ENCODE data around the gene HOXD3. TPM values are rescaled to one million over a fixed set of nuclear protein-coding genes. Genes with fewer than 3 reads are reported as not detected.

HOXD3 gene
- not detected in 2 replicates for total RNA-seq

- intact Hi-C loops (cut with micrococcal nuclease) = no loop called here
These were observed at the start of gene HOXD3 for GRCh38 chr2:176156807-176157498. TSS of gene HOXD3 (plus strand) at chr2:176157307. CDS start at chr2:176169115, 11,808 bp downstream.

GRCh38 chr2:176107731-176108181 lies 49.4 kb upstream of the HOXD3 start:
- intact Hi-C loops (cut with micrococcal nuclease) = loop anchor here (2.0 kb wide), 1 partner anchor 13 kb away; no protein-coding TSS in a partner anchor

GRCh38 chr2:176109192-176109901 lies 47.8 kb upstream of the HOXD3 start:
- intact Hi-C loops (cut with micrococcal nuclease) = loop anchor here (2.0 kb wide), 1 partner anchor 15 kb away; no protein-coding TSS in a partner anchor

GRCh38 chr2:176109946-176110345 lies 47.2 kb upstream of the HOXD3 start:
- intact Hi-C loops (cut with micrococcal nuclease) = loop anchor here (2.0 to 5.0 kb wide), 4 partner anchors 15 to 33 kb away; no protein-coding TSS in a partner anchor

- intact Hi-C loops (cut with micrococcal nuclease) = loop anchor here (2.0 to 5.0 kb wide), 3 partner anchors 20 to 33 kb away; no protein-coding TSS in a partner anchor
These were observed 46.4 kb upstream of the HOXD3 start for GRCh38 chr2:176110415-176111308.

DNA sequence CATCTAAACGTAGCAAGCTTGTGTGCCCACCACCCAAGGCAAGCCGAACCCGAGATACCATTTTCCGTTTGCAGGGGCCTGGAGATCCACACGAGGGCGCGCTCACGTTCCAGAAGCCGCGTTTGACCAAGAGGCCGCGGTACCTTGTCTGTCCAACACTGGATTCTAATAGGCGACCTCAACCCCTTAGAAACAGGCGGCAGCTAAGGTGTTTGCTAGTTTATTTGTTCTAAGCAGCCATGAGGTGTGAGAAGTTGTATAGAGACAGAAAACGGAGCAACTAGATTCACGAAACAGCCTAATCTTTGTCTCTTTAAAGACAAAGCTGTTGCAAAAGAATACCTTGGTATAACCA lies 45.8 kb upstream of the HOXD3 start:
- intact Hi-C loops (cut with micrococcal nuclease) = loop anchor here (2.0 to 5.0 kb wide), 3 partner anchors 20 to 34 kb away; no protein-coding TSS in a partner anchor

- intact Hi-C loops (cut with micrococcal nuclease) = loop anchor here (2.0 to 5.0 kb wide), 3 partner anchors 19 to 35 kb away; no protein-coding TSS in a partner anchor
These were observed 45.2 kb upstream of the HOXD3 start for GRCh38 chr2:176111846-176112374.

- intact Hi-C loops (cut with micrococcal nuclease) = loop anchor here (5.0 kb wide), 1 partner anchor 35 kb away; no protein-coding TSS in a partner anchor
These were observed 44.5 kb upstream of the HOXD3 start for GRCh38 chr2:176112375-176113302.

DNA sequence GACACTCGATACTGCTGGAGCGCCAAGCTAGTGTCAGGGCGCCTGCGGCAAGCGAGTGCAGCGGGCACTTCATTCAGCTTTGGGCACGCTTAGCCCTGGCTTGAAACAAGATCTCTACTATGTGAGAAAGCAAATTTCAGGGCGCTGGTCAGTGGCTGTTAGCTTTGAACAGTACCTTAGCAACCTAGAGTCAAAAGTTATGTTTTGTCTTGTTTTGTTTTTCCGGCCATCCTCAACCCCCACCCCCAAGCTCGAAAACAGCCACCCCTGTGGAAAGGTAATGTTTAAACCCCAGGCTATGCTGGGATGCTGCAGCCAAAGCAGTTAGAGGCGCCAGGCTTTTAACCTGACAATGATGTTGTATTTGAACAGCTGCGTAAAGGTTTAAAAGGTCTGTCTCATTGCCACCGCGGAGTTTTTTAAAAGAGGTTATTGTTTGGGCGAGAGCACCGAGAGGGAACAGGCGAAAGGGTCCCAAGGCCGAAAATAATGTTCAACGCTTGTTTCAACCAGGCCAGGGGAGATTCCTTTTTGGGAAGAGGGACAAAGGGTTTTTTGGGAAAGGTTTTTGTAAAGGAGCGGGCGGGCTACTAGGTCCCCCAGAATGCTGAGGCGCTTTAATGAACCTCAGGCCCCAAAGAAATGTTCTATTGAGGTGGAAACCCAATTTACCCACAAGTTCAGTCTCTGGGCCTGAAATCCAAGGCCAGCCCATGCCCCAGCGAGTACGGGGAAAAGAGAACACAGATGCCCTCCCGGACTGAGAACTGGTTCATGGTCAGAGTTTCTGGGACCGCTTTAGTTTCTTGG lies 42.8 kb upstream of the HOXD3 start:
- intact Hi-C loops (cut with micrococcal nuclease) = loop anchor here (5.0 kb wide), 1 partner anchor 37 kb away; no protein-coding TSS in a partner anchor

DNA sequence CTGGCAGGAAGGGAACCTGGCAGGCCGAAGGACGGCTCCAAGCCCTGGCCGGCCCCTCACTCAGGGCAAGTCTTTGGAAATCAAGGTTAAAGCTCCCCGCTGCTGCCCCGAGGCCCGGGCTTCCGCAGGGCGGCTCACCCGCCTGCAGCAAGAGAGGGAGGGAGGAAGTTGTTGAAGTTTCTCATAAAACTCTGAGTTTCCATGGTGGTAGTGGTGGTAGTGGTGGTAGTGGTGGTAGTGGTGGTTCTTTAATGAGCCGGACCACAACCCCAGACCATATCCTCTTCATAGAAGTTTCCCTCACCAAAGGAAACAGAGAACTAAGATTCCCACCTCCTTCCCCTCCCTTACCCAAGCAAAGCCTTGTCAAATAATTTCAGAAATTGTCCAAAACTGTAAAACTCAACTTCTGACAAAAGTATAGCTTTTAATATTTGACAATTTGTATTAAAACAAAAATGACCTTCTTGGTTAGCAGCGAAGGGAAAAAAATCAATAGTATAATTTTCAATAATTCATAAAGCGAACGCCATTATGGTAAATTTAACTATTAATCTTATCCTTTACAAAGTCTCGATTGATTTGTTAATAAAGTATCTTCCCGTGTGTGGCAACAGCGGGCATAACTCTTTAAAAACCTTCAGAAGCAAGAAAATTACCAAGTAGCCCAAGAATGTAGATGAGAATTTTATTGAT lies 42.0 kb upstream of the HOXD3 start:
- intact Hi-C loops (cut with micrococcal nuclease) = loop anchor here (5.0 kb wide), 1 partner anchor 38 kb away; no protein-coding TSS in a partner anchor

- intact Hi-C loops (cut with micrococcal nuclease) = no loop called here
These were observed 41.0 kb upstream of the HOXD3 start, which contains the start of gene HOXD10 for GRCh38 chr2:176115883-176116813. TSS of gene HOXD10 (plus strand) at chr2:176116778. CDS start at chr2:176116834, 56 bp downstream.

- intact Hi-C loops (cut with micrococcal nuclease) = no loop called here
These were observed 39.8 kb upstream of the HOXD3 start for GRCh38 chr2:176117162-176117822.

- intact Hi-C loops (cut with micrococcal nuclease) = no loop called here
These were observed 39.2 kb upstream of the HOXD3 start for GRCh38 chr2:176117823-176118371.

- intact Hi-C loops (cut with micrococcal nuclease) = no loop called here
These were observed 38.3 kb upstream of the HOXD3 start for GRCh38 chr2:176118601-176119339.
